GM23338 (cell line): Measurements from ENCODE around the gene MYO9B. TPM values are rescaled to one million over a fixed set of nuclear protein-coding genes. Genes with fewer than 3 reads are reported as not detected.

Experiments used
- ATAC-seq: fragments of 200-7000 bp; cut with Tn5 transposase; 3 replicates; pipeline ENCODE4 v1.9.1; 2020
- DNase-seq: peaks from one replicate; pipeline ENCODE4 v3.0.0-alpha.2; 2015; ENCODE audit warnings: low spot score
- H2AFZ ChIP-seq: fragments of 200-600 bp; sonication (generic); 2 replicates; pipeline ENCODE4 v1.8.0; 2016; ENCODE audit warnings: antibody characterized with exemption, mild to moderate bottlenecking, moderate library complexity
- H3F3A ChIP-seq: fragments of 200-600 bp; sonication (generic); replicated peaks from 2 replicates; pipeline ENCODE4 v1.8.0; 2017; ENCODE audit warnings: antibody characterized with exemption, mixed run types, low read depth
- H3K27ac ChIP-seq: fragments of 200-600 bp; sonication (generic); 2 replicates; pipeline ENCODE4 v1.6.1; 2016; ENCODE audit warnings: low read depth
- H3K27me3 ChIP-seq: fragments of 200-600 bp; sonication (generic); 2 replicates; pipeline ENCODE4 v1.8.0; 2016; ENCODE audit warnings: mild to moderate bottlenecking, mixed run types, moderate library complexity; ENCODE audit not compliant: insufficient read depth
- H3K36me3 ChIP-seq: fragments of 200-600 bp; sonication (generic); 2 replicates; pipeline ENCODE4 v1.8.0; 2016; ENCODE audit warnings: mild to moderate bottlenecking; ENCODE audit not compliant: insufficient read depth
- H3K4me1 ChIP-seq: fragments of 200-600 bp; sonication (generic); 2 replicates; pipeline ENCODE4 v1.8.0; 2016; ENCODE audit warnings: mild to moderate bottlenecking, moderate library complexity; ENCODE audit not compliant: insufficient read depth
- H3K4me2 ChIP-seq: fragments of 200-600 bp; sonication (generic); 2 replicates; pipeline ENCODE4 v1.7.1; 2017; ENCODE audit warnings: mixed run types
- H3K4me3 ChIP-seq: fragments of 200-600 bp; sonication (generic); 2 replicates; pipeline ENCODE4 v1.6.1; 2016; ENCODE audit warnings: mixed run types
- H3K79me2 ChIP-seq: fragments of 200-600 bp; sonication (generic); replicated peaks from 2 replicates; pipeline ENCODE4 v1.8.0; 2017; ENCODE audit warnings: mild to moderate bottlenecking; ENCODE audit not compliant: insufficient read depth
- H3K9me2 ChIP-seq: fragments of 200-600 bp; sonication (generic); 2 replicates; pipeline ENCODE4 v1.8.0; 2017; ENCODE audit not compliant: insufficient read depth
- H4K20me1 ChIP-seq: fragments of 200-600 bp; sonication (generic); replicated peaks from 2 replicates; pipeline ENCODE4 v1.8.0; 2017; ENCODE audit warnings: mild to moderate bottlenecking; ENCODE audit not compliant: insufficient read depth
- H3K27ac Mint-ChIP-seq: 2 replicates; pipeline ENCODE4 v1.8.0; 2020; ENCODE audit warnings: inconsistent platforms, mild to moderate bottlenecking, moderate library complexity, mixed read lengths
- H3K27me3 Mint-ChIP-seq: 3 replicates; pipeline ENCODE4 v1.8.0; 2022; ENCODE audit warnings: low read depth, mild to moderate bottlenecking, moderate library complexity, mixed read lengths, inconsistent platforms; ENCODE audit not compliant: insufficient read depth, poor library complexity
- H3K36me3 Mint-ChIP-seq: 3 replicates; pipeline ENCODE4 v1.8.0; 2021; ENCODE audit warnings: low read depth, mild to moderate bottlenecking, inconsistent platforms, moderate library complexity, mixed read lengths
- H3K4me1 Mint-ChIP-seq: 3 replicates; pipeline ENCODE4 v1.8.0; 2020; ENCODE audit warnings: mild to moderate bottlenecking, inconsistent platforms, mixed read lengths
- H3K4me3 Mint-ChIP-seq: 3 replicates; pipeline ENCODE4 v1.8.0; 2021; ENCODE audit warnings: moderate library complexity, mild to moderate bottlenecking, inconsistent platforms, mixed read lengths
- H3K9me3 Mint-ChIP-seq: 3 replicates; pipeline ENCODE4 v1.8.0; 2020; ENCODE audit warnings: moderate library complexity, mild to moderate bottlenecking, inconsistent platforms, mixed read lengths
- CREB1 ChIP-seq: fragments of 250-450 bp; sonication (Bioruptor Pico); IDR thresholded peaks from 2 replicates; pipeline ENCODE4 v1.5.0; 2020; ENCODE audit warnings: low read depth, mild to moderate bottlenecking, moderate library complexity
- ETS1 ChIP-seq: IDR thresholded peaks from 2 replicates; pipeline ENCODE4 v1.6.1; 2016; ENCODE audit warnings: antibody characterized with exemption
- POLR2AphosphoS5 ChIP-seq: IDR thresholded peaks from 2 replicates; pipeline ENCODE4 v1.6.1; 2016; ENCODE audit warnings: antibody characterized with exemption, low read depth
- STAT1 ChIP-seq: IDR thresholded peaks from one replicate; pipeline ENCODE4 v1.6.1; 2016; ENCODE audit warnings: antibody characterized with exemption; ENCODE audit not compliant: unreplicated experiment
- ZNF331 ChIP-seq: fragments of 250-450 bp; sonication (Bioruptor Pico); IDR thresholded peaks from 2 replicates; pipeline ENCODE4 v1.5.0; 2020; ENCODE audit warnings: low read depth, mild to moderate bottlenecking, moderate library complexity
- polyA plus RNA-seq: library from polyadenylated mRNA; unstranded; fragments of >200 nt; fragmentation: Nextera tagmentation; extraction: Ambion mirVana; gene quantifications from 2 replicates; pipeline ENCODE4 v1.2.1, GENCODE V29; 2016
- total RNA-seq: library from RNA; depleted of rRNA; stranded (reverse); fragments of >200 nt; shearing (Covaris generic); gene quantifications from 2 replicates; pipeline ENCODE4 v1.2.3, GENCODE V29; 2014
- TF ChIP-seq, protein P1 (sequence below), 2 experiments: fragments of 200-600 bp in 1 of 2; sonication (generic) in 1 of 2; conservative IDR thresholded peaks; 2 replicates each; pipeline versions ENCODE4 v1.5.1 to v1.6.1; 2016 to 2017; ENCODE audit warnings: antibody characterized with exemption in 2 of 2, low read depth in 2 of 2, mild to moderate bottlenecking in 2 of 2, moderate library complexity in 1 of 2
- TF ChIP-seq, protein P2 (sequence below): fragments of 250-450 bp; sonication (Bioruptor Pico); IDR thresholded peaks from 2 replicates; pipeline ENCODE4 v1.5.0; 2020; ENCODE audit warnings: mild to moderate bottlenecking, moderate library complexity
- TF ChIP-seq, protein P3 (sequence below): IDR thresholded peaks from one replicate; pipeline ENCODE4 v1.6.1; 2018; ENCODE audit warnings: antibody characterized with exemption; ENCODE audit not compliant: unreplicated experiment

MYO9B gene
- total and polyA plus RNA-seq, 2 experiments from 2014 or later: 28.7 to 61.3 TPM

DNA sequence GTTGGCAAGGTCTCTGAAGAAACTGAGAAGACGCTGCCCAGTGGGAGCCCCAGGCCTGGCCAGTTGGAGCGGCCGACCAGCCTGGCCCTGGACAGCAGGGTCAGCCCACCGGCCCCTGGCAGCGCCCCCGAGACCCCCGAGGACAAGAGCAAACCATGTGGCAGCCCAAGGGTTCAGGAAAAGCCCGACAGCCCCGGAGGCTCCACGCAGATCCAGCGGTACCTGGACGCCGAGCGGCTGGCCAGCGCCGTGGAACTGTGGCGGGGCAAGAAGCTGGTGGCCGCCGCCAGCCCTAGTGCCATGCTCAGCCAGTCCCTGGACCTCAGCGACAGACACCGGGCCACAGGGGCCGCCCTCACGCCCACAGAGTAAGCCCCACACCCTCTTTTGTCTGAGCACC, 119.5 kb downstream of the MYO9B start (continued):
- TF ChIP-seq, protein P1, sequence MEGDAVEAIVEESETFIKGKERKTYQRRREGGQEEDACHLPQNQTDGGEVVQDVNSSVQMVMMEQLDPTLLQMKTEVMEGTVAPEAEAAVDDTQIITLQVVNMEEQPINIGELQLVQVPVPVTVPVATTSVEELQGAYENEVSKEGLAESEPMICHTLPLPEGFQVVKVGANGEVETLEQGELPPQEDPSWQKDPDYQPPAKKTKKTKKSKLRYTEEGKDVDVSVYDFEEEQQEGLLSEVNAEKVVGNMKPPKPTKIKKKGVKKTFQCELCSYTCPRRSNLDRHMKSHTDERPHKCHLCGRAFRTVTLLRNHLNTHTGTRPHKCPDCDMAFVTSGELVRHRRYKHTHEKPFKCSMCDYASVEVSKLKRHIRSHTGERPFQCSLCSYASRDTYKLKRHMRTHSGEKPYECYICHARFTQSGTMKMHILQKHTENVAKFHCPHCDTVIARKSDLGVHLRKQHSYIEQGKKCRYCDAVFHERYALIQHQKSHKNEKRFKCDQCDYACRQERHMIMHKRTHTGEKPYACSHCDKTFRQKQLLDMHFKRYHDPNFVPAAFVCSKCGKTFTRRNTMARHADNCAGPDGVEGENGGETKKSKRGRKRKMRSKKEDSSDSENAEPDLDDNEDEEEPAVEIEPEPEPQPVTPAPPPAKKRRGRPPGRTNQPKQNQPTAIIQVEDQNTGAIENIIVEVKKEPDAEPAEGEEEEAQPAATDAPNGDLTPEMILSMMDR (conservative IDR thresholded peaks at IDR 0.05; ENCODE audit: low read depth in 2 of 2): no peak
- TF ChIP-seq, protein P2, sequence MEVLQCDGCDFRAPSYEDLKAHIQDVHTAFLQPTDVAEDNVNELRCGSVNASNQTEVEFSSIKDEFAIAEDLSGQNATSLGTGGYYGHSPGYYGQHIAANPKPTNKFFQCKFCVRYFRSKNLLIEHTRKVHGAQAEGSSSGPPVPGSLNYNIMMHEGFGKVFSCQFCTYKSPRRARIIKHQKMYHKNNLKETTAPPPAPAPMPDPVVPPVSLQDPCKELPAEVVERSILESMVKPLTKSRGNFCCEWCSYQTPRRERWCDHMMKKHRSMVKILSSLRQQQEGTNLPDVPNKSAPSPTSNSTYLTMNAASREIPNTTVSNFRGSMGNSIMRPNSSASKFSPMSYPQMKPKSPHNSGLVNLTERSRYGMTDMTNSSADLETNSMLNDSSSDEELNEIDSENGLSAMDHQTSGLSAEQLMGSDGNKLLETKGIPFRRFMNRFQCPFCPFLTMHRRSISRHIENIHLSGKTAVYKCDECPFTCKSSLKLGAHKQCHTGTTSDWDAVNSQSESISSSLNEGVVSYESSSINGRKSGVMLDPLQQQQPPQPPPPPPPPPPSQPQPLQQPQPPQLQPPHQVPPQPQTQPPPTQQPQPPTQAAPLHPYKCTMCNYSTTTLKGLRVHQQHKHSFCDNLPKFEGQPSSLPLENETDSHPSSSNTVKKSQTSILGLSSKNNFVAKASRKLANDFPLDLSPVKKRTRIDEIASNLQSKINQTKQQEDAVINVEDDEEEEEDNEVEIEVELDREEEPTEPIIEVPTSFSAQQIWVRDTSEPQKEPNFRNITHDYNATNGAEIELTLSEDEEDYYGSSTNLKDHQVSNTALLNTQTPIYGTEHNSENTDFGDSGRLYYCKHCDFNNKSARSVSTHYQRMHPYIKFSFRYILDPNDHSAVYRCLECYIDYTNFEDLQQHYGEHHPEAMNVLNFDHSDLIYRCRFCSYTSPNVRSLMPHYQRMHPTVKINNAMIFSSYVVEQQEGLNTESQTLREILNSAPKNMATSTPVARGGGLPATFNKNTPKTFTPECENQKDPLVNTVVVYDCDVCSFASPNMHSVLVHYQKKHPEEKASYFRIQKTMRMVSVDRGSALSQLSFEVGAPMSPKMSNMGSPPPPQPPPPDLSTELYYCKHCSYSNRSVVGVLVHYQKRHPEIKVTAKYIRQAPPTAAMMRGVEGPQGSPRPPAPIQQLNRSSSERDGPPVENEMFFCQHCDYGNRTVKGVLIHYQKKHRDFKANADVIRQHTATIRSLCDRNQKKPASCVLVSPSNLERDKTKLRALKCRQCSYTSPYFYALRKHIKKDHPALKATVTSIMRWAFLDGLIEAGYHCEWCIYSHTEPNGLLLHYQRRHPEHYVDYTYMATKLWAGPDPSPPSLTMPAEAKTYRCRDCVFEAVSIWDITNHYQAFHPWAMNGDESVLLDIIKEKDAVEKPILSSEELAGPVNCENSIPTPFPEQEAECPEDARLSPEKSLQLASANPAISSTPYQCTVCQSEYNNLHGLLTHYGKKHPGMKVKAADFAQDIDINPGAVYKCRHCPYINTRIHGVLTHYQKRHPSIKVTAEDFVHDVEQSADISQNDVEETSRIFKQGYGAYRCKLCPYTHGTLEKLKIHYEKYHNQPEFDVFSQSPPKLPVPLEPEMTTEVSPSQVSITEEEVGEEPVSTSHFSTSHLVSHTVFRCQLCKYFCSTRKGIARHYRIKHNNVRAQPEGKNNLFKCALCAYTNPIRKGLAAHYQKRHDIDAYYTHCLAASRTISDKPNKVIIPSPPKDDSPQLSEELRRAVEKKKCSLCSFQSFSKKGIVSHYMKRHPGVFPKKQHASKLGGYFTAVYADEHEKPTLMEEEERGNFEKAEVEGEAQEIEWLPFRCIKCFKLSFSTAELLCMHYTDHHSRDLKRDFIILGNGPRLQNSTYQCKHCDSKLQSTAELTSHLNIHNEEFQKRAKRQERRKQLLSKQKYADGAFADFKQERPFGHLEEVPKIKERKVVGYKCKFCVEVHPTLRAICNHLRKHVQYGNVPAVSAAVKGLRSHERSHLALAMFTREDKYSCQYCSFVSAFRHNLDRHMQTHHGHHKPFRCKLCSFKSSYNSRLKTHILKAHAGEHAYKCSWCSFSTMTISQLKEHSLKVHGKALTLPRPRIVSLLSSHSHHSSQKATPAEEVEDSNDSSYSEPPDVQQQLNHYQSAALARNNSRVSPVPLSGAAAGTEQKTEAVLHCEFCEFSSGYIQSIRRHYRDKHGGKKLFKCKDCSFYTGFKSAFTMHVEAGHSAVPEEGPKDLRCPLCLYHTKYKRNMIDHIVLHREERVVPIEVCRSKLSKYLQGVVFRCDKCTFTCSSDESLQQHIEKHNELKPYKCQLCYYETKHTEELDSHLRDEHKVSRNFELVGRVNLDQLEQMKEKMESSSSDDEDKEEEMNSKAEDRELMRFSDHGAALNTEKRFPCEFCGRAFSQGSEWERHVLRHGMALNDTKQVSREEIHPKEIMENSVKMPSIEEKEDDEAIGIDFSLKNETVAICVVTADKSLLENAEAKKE (CRISPR knock-in tag): no peak
- no peak for TF ChIP-seq STAT1
- TF ChIP-seq CREB1 (CRISPR knock-in tag): no peak
- TF ChIP-seq ZNF331 (CRISPR knock-in tag): no peak

DNA sequence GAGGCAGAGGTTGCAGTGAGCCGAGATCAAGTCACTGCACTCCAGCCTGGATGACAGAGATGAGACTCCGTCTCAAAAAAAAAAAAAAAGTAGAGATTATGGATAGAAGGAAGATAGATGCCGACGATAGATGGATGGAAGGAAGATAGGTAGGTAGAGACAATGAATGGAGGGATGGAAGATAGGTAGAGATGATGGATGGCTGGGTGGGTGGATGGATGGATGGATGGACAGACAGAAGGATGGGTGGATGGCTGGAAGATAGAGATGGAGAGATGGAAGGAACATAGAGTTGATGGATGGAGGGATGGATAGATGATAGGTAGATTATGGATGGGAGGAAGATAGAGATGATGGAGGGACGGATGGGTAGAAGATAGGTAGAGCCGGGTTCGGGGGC, 121.0 kb downstream of the MYO9B start:
- Histone ChIP-seq H3K27ac (no peak overlapping the region), H2AFZ (no peak overlapping the region), H3K27me3 (no peaks in the 10 kb centered on the region), H3K36me3 (peaks cover 9% of the 10 kb centered on the region; the same call in 1 of the 2 replicates), H3K4me1 (no peaks in the 10 kb centered on the region), H3K4me2 (no peak overlapping the region), H3K79me2 (no peaks in the 10 kb centered on the region), H3K4me3 (no peak overlapping the region), H4K20me1 (0 out of 2 replicates have a peak, but pooled peaks cover 3% of the 10 kb centered on the region), H3K9me2 (no peaks in the 10 kb centered on the region), H3F3A (no peaks in the 10 kb centered on the region)
- Mint-ChIP-seq H3K9me3 (no peaks in the 10 kb centered on the region; the same call in 2 of the 3 replicates), H3K27me3 (peaks cover 2% of the 10 kb centered on the region), H3K27ac (no peak overlapping the region), H3K4me1 (no peaks in the 10 kb centered on the region), H3K4me3 (no peak overlapping the region), H3K36me3 (peaks cover 54% of the 10 kb centered on the region)
- no peak for DNase-seq
- ATAC-seq: no peak
- TF ChIP-seq ETS1: no peak
- TF ChIP-seq, protein P3, sequence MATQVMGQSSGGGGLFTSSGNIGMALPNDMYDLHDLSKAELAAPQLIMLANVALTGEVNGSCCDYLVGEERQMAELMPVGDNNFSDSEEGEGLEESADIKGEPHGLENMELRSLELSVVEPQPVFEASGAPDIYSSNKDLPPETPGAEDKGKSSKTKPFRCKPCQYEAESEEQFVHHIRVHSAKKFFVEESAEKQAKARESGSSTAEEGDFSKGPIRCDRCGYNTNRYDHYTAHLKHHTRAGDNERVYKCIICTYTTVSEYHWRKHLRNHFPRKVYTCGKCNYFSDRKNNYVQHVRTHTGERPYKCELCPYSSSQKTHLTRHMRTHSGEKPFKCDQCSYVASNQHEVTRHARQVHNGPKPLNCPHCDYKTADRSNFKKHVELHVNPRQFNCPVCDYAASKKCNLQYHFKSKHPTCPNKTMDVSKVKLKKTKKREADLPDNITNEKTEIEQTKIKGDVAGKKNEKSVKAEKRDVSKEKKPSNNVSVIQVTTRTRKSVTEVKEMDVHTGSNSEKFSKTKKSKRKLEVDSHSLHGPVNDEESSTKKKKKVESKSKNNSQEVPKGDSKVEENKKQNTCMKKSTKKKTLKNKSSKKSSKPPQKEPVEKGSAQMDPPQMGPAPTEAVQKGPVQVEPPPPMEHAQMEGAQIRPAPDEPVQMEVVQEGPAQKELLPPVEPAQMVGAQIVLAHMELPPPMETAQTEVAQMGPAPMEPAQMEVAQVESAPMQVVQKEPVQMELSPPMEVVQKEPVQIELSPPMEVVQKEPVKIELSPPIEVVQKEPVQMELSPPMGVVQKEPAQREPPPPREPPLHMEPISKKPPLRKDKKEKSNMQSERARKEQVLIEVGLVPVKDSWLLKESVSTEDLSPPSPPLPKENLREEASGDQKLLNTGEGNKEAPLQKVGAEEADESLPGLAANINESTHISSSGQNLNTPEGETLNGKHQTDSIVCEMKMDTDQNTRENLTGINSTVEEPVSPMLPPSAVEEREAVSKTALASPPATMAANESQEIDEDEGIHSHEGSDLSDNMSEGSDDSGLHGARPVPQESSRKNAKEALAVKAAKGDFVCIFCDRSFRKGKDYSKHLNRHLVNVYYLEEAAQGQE: no peak
- no peak for TF ChIP-seq POLR2AphosphoS5
